Stimulated activated CD4-positive, alpha-beta T cell treated with anti-CD3 and anti-CD28 coated beads, Interleukin-15, amount 100 ng/mL, for 1 hour (primary cell): ENCODE data around the gene GRK1.
"Not testable (repeated sequence)": the region's sequence is repeated elsewhere in the genome, so short reads cannot be mapped to it uniquely, and the experiment has no call there.

Experiments
- DNase-seq, 2 donors: peaks; one replicate each; pipeline ENCODE4 v3.0.0-alpha.2; 2020; ENCODE audit warnings: low read depth in 1 of 2, low spot score in 1 of 2

The GRK1 gene

DNA sequence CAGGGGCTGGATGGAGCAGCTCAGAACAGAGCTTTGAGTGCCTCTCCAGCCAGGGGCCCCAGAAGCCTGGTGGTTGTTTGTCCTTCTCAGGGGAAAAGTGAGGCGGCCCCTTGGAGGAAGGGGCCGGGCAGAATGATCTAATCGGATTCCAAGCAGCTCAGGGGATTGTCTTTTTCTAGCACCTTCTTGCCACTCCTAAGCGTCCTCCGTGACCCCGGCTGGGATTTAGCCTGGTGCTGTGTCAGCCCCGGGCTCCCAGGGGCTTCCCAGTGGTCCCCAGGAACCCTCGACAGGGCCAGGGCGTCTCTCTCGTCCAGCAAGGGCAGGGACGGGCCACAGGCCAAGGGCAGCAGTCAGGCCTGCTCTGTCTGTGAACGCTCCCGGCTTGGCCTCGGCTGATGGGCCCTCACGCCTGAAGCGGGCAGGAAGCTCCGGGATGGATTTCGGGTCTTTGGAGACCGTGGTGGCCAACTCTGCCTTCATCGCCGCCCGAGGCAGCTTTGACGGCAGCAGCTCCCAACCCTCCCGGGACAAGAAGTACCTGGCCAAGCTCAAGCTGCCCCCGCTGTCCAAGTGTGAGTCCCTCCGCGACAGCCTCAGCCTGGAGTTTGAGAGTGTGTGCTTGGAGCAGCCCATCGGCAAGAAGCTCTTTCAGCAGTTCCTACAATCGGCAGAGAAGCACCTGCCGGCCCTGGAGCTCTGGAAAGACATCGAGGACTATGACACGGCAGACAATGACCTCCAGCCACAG, at the start of gene GRK1:
Gene GRK1, plus strand, starts transcription at position 269 of the 751 bp plus-strand sequence. Its CDS starts 168 bp downstream, at position 437.
- DNase-seq: no peak

DNA sequence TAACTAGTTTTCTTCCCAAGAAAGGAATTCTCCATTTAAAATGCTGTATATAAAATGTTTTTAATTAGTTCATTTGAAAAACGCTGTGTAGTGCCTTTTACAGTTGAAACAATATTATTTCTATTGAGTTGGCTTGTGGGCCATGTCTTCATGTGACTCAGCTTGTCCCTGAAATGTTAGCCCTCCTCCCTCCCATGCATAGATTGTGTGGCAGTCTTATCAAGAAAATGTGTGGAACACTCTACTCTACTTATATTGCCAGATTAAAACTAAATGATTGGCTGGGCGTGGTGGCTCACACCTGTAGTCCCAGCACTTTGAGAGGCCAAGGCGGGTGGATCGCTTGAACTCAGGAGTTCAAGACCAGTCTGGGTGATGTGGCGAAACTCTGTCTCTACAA, 49.1 kb upstream of the GRK1 start:
- no peak for DNase-seq

DNA sequence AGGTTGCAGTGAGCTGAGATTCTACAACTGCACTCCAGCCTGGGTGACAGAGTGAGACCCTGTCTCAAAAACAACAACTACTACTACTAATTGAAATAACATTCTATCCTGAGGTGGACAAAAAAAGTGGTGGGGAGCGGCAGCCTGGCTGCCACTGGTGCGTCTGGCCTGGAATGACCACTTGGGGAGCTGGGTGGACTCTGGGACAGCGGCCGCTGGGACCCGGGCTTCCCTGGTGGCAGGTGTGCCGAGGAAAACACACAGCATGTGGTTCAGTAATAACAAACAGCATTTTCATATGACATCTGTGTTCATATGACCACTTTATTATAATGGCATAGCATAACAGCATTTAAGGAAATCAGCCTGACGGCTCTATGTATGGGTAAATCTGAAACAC, 48.6 kb upstream of the GRK1 start:
- no peak for DNase-seq

DNA sequence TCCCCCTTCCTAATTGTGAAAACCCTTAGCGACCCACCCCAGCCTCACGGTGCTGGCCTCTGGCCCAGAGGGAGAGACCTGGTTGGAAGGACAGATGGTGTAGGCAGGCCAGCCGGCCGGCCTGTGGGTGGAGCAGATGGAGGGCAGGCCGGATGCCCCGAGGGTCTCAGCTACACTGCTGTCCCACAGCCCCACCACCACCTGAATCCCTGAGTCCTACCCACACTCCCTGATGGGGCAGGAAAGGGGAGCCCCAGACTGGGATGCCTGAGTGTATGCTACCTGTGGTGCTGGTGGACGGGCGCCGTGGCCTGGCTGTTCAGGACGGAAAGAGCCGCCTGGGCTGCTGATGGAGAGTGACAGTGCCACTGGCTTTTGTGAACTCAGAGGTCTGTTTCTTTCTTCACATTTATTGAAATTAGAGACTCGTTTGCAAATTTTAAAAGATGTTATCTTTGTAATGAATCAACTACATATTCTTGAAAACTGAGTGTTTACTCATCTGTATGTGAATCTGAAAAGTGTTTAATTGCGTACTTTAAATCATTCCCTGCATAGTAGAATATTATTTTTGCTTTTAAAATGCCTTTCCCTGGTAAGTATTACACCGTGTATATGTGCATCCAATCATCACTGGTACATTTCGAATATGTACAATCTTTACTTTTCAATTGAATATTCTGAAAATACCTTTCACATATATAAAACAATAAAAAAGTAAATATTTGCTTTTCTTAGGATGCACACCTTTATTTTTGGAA, 46.8 kb upstream of the GRK1 start:
- DNase-seq: no peak

DNA sequence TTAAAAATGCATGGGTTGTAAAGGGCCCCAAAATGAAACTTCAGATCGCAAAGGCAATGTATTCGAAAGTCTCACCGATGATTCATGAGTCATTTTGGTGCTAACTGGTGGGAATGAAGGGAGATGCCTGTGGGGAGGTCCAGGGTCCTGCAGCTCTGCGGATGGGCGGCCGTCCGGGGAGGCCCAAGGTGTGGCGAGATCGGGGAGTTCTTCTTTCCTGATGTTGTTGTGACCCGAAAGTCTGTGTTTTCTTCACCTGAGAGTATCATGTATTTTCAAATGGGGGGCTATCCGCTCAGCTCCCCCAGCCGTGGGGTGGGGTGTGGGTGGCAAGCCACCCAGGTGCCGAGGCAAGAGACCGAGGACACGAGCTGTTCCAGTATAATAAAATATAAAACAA, 46.0 kb upstream of the GRK1 start:
- DNase-seq: no peak

DNA sequence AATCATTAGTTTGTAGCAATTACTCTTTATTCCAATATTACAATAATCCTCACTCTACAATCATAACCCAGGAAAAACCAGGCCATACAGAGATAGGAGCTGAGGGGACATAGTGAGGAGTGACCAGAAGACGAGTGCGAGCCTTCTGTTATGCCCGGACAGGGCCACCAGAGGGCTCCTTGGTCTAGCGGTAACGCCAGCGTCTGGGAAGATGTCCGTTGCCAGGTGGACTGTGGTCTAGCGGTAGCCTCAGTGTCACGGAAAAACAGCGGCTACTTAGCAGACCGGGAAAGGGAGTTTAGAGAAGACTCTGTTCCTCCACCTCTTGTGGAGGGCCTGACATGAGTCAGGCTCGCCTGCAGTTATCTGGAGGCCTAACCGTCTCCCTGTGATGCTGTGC, 45.5 kb upstream of the GRK1 start:
- not testable (repeated sequence) for DNase-seq

DNA sequence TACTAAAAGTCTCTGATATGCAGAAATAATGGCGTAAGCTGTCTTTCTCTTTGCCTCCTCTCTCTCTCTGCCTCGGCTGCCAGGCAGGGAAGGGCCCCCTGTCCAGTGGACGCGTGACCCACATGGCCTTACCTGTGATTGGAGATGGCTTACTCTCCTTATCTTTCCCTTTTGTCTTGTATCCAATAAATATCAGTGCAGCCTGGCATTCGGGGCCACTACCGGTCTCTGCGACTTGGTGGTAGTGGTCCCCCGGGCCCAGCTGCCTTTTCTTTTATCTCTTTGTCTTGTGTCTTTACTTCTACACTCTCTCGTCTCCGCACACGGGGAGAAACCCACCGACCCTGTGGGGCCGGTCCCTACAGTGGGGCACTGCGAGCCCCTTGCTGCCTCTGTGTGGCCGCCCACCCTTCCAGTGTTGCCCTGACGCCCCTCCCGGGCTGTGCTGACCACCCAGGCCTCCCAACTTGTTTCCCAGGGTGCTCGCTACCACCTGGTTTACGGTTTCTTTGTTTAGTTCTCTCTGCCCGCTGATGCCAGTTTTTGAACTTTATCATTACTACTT, 45.0 kb upstream of the GRK1 start:
- not testable (repeated sequence) for DNase-seq

DNA sequence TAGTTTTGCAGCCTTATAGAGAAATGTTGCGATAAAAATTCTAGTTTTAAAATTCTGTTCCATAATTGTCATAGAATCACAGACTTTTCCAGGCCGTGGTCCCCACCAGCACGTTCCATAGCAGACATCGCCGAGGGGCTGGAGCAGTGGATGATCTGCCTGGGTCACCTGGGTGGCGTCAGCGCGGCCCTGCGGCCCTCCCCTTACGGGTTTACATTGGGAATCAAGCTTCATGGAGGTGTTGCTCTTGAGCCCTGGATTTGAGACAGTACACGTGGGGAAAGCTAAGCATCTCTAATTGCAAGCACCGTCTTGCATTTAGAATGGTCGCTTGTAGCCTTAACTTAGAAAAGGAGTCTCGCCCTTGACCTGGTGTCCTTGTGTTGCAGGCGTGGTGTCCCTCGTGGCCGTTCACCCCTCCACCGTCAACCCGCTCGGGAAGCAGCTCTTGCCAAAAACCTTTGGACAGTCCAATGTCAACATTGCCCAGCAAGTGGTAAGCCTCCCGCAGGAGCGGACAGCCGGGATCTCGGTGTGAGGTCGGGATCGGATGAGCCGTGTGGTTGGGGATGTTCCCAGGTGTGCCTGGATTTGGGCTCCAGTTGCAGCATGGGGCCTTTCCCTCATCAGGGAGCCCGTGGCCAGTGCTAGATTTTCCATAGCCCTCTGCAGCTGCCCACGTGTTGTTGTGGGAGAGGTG, 44.1 kb upstream of the GRK1 start:
- no peak for DNase-seq

DNA sequence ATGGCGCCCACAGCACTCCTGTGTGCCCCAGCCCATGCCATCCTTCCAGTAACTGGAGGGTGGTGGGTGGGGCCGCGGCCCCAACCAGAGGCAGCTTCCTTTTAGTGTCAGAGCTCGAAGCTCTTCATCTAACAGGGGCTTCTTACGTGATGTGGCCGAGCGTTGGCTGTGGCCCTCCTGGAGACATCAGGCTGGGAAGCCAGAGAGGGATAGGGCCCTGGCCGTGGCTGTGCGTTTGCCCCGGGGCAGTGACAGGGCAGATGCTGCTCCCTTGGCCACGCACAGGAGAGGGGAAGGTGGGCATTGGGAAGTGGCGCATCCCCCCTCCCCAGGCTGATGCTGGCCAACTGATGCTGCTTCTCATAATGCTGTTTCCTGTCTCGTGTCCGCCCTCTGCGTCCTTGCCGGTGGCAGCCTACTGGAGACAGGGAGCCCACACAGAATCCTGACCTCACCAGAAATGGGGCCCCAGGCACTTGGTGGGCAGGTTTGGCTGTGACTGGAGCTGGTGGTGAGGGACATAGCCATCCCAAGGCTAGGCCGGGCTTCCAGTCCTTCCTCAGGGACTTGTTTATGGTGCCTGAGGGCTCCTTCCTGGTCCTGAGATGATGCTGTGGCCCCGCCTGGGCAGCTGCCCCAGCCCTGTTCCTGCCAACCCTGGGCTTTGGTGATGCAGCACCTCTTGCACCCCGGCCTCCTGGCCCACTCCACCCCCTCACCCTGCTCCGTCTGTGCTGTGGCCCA, 43.4 kb upstream of the GRK1 start:
- DNase-seq: no peak

DNA sequence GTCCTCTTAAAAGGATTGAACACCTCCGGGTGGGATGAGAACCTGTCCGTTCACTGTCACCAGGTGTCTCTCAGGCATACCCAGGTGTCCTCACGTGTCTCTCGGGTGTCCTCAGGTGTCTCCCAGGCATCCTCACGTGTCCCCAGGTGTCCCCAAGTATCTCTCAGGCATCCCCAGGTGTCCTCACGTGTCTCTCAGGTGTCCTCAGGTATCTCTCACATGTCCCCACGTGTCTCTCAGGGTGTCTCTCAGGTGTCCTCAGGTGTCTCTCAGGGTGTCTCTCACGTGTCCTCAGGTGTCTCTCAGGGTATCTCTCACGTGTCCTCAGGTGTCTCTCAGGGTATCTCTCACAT, 42.8 kb upstream of the GRK1 start:
- no peak for DNase-seq

DNA sequence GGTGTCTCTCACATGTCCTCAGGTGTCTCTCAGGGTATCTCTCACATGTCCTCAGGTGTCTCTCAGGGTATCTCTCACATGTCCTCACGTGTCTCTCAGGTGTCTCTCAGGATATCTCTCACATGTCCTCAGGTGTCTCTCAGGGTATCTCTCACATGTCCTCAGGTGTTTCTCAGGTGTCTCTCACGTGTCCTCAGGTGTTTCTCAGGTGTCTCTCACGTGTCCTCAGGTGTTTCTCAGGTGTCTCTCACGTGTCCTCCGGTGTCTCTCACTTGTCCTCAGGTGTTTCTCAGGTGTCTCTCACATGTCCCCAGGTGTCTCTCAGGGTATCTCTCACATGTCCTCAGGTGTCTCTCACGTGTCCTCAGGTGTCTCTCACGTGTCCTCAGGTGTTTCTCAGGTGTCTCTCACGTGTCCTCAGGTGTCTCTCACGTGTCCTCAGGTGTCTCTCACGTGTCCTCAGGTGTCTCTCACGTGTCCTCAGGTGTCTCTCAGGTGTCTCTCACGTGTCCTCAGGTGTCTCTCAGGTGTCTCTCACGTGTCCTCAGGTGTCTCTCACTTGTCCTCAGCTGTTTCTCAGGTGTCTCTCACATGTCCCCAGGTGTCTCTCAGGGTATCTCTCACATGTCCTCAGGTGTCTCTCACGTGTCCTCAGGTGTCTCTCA, 42.2 kb upstream of the GRK1 start:
- DNase-seq: not testable (repeated sequence)

DNA sequence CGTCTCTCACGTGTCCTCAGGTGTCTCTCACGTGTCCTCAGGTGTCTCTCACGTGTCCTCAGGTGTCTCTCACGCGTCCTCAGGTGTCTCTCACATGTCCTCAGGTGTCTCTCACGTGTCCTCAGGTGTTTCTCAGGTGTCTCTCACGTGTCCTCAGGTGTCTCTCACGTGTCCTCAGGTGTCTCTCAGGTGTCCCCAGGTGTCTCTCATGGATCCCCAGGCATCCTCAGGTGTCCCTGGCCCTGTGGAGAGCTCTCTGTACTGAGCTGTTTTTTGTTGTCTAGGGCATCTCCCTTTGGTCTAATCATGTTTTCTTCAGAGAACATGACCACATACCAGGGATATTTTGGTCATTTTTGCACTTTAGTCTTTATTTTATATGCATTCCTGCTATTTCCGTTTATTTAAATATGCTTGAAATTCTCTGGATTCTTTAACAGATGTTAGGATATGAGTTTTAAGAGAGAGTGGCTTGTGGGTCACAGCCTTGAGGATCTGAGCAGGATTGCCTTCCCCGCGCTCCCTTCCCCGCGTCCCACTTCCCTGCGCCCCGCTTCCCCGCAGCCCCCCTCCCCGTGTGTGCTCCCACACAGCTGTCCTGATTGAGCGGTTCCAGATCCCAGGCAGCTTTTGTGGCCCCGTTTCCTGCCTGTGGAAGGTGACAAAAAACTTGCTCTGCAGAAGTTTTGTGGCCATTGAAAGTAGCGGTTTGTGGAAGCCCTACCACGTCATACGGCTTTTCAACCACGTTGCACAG, 40.9 kb upstream of the GRK1 start:
- DNase-seq: no peak

DNA sequence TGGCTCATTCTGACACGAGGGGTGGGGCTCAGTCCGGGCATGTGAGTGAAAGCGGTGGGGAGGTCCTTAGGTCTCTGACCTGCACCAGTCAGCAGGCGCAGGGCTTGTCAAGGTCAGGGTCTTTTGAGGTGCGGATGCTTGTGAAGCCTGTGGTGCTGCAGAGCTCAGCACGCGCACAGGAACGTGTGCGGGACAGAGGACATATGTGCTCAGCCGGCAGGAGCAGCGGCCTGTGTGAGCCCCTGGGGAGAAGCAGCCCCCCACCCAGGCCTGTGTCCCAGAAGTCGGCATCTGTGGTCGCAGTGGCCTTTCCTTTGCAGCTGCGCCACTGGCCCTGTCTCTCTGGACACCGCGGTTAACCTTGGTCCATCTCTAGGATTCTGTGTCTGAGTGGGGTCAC, 39.9 kb upstream of the GRK1 start:
- no peak for DNase-seq

DNA sequence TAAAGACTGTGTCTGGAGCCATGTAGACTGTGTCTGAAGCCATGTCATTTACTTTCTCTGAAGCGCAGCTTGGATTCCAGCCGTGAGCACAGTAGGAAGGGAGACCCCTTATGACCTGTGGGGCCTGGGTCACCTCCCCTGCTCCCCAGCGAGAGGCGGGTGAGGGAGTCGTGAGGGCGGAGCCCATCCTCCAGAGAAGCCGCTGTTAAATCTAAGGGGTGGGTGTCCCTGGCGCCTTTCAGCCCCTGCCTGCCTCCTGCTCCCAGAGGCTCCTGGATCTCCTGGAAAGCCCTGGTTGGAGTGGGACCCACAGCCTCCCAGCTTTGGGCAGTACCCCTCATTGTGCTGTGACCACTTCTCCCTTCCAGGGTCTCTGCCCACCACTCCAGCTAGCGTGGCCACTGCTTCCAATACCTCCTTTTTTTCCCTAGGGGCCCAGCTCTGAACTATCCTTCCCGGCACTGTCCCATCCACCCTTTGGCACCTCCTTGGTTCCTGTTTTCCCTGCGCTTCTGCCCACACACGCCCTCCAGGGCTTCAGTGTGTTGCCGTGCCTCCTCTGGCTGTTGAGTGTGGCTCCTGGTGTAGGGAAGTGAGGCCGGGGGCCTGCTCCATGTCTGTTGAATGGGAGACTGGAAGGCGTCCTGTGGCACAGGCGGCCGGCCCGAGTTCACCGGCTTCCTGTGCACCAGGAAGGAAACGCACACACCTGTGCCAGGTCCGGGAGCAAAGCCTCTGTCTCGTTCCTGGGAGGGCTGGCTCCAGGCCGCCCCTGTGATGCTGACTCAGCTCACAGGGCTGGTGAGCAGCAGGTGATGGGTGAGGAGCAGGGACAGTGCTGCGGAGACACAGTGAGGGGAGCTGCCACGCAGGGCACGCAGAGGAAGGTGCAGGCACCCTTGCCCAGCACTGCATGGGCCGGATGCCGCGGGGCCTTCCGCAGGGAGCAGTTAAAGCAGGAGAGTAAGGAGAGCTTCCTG, 38.4 kb upstream of the GRK1 start:
- DNase-seq: no peak

DNA sequence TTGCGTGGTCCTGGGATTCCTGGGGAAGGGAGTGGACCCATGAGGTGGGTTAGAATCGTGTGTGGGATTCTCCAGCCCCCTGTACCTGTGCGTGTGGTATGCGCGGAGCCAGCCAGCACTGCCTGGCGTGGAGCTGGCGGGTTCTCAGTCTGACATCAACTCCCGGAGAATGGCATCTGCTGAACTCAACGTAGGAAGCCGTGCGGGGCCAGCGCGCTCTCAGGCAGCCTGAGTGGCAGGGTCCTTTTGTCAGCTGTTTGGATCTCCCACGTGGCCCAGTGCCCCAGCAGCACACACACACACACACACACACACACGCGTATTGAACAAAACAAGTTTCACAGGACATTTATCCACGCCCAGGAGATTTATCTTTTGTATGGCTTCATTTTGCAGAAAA, 37.2 kb upstream of the GRK1 start:
- no peak for DNase-seq

DNA sequence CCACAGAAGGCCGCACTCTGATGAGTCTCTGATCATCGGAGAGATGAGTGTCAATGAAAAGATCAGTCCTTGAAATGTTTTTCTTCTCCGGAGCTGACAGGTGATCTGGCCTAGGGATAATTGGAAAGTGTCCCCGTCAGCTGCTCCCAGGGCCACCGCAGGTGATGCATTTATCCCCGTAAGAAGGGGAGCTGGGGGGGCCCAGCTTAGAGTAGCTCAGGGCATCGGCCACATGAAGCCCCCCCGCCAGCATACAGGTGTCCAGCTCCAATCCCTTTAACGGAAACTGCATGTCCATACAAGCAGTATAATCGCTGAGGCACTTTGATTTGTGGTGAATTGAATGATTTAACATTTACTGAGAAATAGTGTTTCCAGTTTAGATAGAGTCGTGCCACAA, 36.7 kb upstream of the GRK1 start:
- DNase-seq: no peak

DNA sequence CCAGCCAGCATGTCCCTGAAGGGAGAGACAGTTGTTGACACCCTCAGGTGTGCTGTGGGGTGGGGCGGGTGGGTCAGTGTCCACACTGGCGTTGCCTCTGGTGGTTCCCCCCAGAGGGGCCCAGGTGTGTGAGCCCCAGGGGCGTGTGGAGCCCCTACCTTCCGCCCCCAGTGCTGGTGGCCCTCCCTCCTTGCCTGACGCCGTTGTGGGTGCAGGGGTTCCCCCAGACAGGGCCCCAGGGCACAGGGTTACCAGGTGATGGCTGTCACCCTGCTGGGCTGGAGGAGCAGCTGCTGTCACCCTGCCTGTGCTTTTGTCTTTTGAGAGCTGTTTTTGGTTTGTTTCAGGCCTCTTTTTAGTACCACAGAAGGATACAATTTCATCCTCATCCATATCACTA, 36.2 kb upstream of the GRK1 start:
- DNase-seq: no peak

DNA sequence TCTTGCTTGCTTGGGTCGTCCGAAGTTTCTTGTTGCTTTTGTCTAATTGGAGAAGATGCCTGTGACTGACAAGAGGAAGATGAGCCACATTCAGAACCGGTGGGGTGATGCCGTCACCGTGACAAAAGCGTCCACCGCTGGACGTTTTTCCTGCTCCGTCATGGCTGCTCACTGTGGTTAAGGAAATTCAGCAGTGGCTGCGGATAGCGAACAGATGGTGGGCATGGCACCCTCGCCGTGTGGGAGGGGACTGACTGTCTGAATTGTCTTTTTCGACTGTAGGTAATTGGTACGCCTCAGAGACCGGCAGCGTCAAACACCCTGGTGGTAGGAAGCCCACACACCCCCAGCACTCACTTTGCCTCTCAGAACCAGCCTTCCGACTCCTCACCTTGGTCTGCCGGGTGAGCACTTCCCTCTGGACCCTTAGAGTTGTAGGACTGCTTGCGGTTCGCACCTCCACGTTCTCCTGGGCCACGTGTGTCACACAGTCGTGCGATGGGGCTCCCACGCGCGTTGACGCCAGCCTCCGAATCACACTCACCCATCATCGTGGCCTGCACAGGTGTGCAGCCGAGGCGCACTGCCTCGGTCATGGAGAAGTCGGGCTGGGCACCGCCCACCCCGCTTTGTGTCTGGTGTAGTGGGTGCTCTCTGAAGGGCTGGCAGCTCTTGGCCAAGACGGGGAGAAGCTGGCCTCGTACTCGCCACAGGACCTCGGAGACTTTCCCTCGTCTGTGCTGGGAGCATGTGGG, 35.5 kb upstream of the GRK1 start:
- no peak for DNase-seq
